WTC11 (cell line): Measurements from ENCODE around the gene SPAG5. TPM values are rescaled to one million over a fixed set of nuclear protein-coding genes. Genes with fewer than 3 reads are reported as not detected.

Experiments used
- ATAC-seq: fragments of 200-7000 bp; cut with Tn5 transposase; 2 replicates; pipeline ENCODE4 v1.10.0; 2021; ENCODE audit warnings: mild to moderate bottlenecking, moderate library complexity
- CTCF ChIA-PET: fragments of 300-600 bp; sonication (Branson Sonifier 250); formaldehyde crosslinking; loops from one replicate; lab custom pipeline; 2021; ENCODE audit warnings: antibody characterized with exemption; lab: Charles Lee
- POLR2A ChIA-PET: fragments of 350-600 bp; sonication (Branson Sonifier 250); formaldehyde crosslinking; loops from one replicate; lab custom pipeline; 2021; ENCODE audit warnings: antibody characterized with exemption; lab: Charles Lee
- DNase-seq: peaks from one replicate; pipeline ENCODE4 v3.0.0; 2021; ENCODE audit warnings: low spot score
- H3K27ac Mint-ChIP-seq: 2 replicates; pipeline ENCODE4 v1.8.0; 2021; ENCODE audit warnings: mixed read lengths
- H3K27me3 Mint-ChIP-seq: 2 replicates; pipeline ENCODE4 v1.8.0; 2021; ENCODE audit warnings: low read depth, mild to moderate bottlenecking, moderate library complexity, mixed read lengths
- H3K36me3 Mint-ChIP-seq: 2 replicates; pipeline ENCODE4 v1.8.0; 2021; ENCODE audit warnings: mixed read lengths
- H3K4me1 Mint-ChIP-seq: 2 replicates; pipeline ENCODE4 v1.8.0; 2022; ENCODE audit warnings: mixed read lengths
- H3K4me3 Mint-ChIP-seq: 2 replicates; pipeline ENCODE4 v1.8.0; 2021; ENCODE audit warnings: mild to moderate bottlenecking, moderate library complexity, mixed read lengths
- H3K9me3 Mint-ChIP-seq: 2 replicates; pipeline ENCODE4 v1.8.0; 2021; ENCODE audit warnings: mixed read lengths
- ATF1 ChIP-seq: sonication (generic); formaldehyde crosslinking; IDR thresholded peaks from 2 replicates; pipeline ENCODE4 v1.8.1; 2023; ENCODE audit warnings: mild to moderate bottlenecking, moderate library complexity, missing genetic modification reagents
- ATF2 ChIP-seq: sonication (generic); formaldehyde crosslinking; IDR thresholded peaks from 2 replicates; pipeline ENCODE4 v1.8.1; 2022; ENCODE audit warnings: low read depth, missing genetic modification reagents, borderline replicate concordance
- CBFB ChIP-seq: sonication (generic); formaldehyde crosslinking; IDR thresholded peaks from 2 replicates; pipeline ENCODE4 v1.8.1; 2022; ENCODE audit warnings: mild to moderate bottlenecking, low read depth, missing genetic modification reagents
- CREM ChIP-seq: sonication (generic); formaldehyde crosslinking; IDR thresholded peaks from 2 replicates; pipeline ENCODE4 v1.8.1; 2022; ENCODE audit warnings: mild to moderate bottlenecking, missing genetic modification reagents, moderate library complexity
- ELF4 ChIP-seq: sonication (generic); formaldehyde crosslinking; IDR thresholded peaks from 2 replicates; pipeline ENCODE4 v1.8.1; 2022; ENCODE audit warnings: low read depth, mild to moderate bottlenecking, moderate library complexity, missing genetic modification reagents
- FOXJ3 ChIP-seq: sonication (generic); formaldehyde crosslinking; IDR thresholded peaks from 2 replicates; pipeline ENCODE4 v1.9.0; 2021; ENCODE audit warnings: missing genetic modification reagents, mild to moderate bottlenecking, borderline replicate concordance
- GTF2I ChIP-seq: fragments of 250-450 bp; sonication (Bioruptor Pico); conservative IDR thresholded peaks from 2 replicates; pipeline ENCODE4 v1.4.0; 2021; ENCODE audit warnings: mild to moderate bottlenecking
- JAZF1 ChIP-seq: fragments of 250-450 bp; sonication (Bioruptor Pico); IDR thresholded peaks from 2 replicates; pipeline ENCODE4 v1.9.0; 2021; ENCODE audit warnings: moderate library complexity, mild to moderate bottlenecking, inconsistent platforms
- JUN ChIP-seq: sonication (generic); formaldehyde crosslinking; IDR thresholded peaks from 2 replicates; pipeline ENCODE4 v1.8.0; 2023; ENCODE audit warnings: mild to moderate bottlenecking, missing genetic modification reagents
- KAT7 ChIP-seq: sonication (generic); formaldehyde crosslinking; IDR thresholded peaks from 2 replicates; pipeline ENCODE4 v1.8.1; 2023; ENCODE audit warnings: missing genetic modification reagents, mild to moderate bottlenecking, borderline replicate concordance
- MYBL2 ChIP-seq: sonication (generic); formaldehyde crosslinking; IDR thresholded peaks from 2 replicates; pipeline ENCODE4 v1.8.1; 2023; ENCODE audit warnings: mild to moderate bottlenecking, moderate library complexity, missing genetic modification reagents
- NFYB ChIP-seq: sonication (generic); formaldehyde crosslinking; conservative IDR thresholded peaks from 2 replicates; pipeline ENCODE4 v1.8.0; 2022; ENCODE audit warnings: low read depth, missing genetic modification reagents
- NR3C1 ChIP-seq: sonication (generic); formaldehyde crosslinking; conservative IDR thresholded peaks from 2 replicates; pipeline ENCODE4 v1.8.1; 2023; ENCODE audit warnings: low read depth, mild to moderate bottlenecking, missing genetic modification reagents
- PREB ChIP-seq: sonication (generic); formaldehyde crosslinking; IDR thresholded peaks from 2 replicates; pipeline ENCODE4 v1.8.1; 2022; ENCODE audit warnings: mild to moderate bottlenecking, missing genetic modification reagents, moderate library complexity, borderline replicate concordance
- SMAD4 ChIP-seq: sonication (generic); formaldehyde crosslinking; IDR thresholded peaks from 2 replicates; pipeline ENCODE4 v1.8.0; 2022; ENCODE audit warnings: mild to moderate bottlenecking, missing genetic modification reagents
- SP1 ChIP-seq: sonication (generic); formaldehyde crosslinking; conservative IDR thresholded peaks from 2 replicates; pipeline ENCODE4 v1.8.1; 2022; ENCODE audit warnings: missing genetic modification reagents
- STAT6 ChIP-seq: sonication (generic); formaldehyde crosslinking; conservative IDR thresholded peaks from 2 replicates; pipeline ENCODE4 v1.8.1; 2023; ENCODE audit warnings: mild to moderate bottlenecking, low read depth, missing genetic modification reagents, moderate library complexity
- TEAD1 ChIP-seq: sonication (generic); formaldehyde crosslinking; IDR thresholded peaks from 2 replicates; pipeline ENCODE4 v1.8.0; 2022; ENCODE audit warnings: mild to moderate bottlenecking, missing genetic modification reagents
- TP53 ChIP-seq: sonication (generic); formaldehyde crosslinking; IDR thresholded peaks from 2 replicates; pipeline ENCODE4 v1.8.1; 2023; ENCODE audit warnings: mild to moderate bottlenecking, missing genetic modification reagents
- ZBTB43 ChIP-seq: sonication (generic); formaldehyde crosslinking; IDR thresholded peaks from 2 replicates; pipeline ENCODE4 v1.8.1; 2023; ENCODE audit warnings: mild to moderate bottlenecking, missing genetic modification reagents
- ZNF121 ChIP-seq: sonication (generic); formaldehyde crosslinking; IDR thresholded peaks from 2 replicates; pipeline ENCODE4 v1.8.0; 2023; ENCODE audit warnings: missing genetic modification reagents
- ZSCAN18 ChIP-seq: fragments of 250-450 bp; sonication (Bioruptor Pico); IDR thresholded peaks from 2 replicates; pipeline ENCODE4 v2.1.2; 2022; ENCODE audit warnings: mild to moderate bottlenecking, moderate library complexity
- total RNA-seq: library from RNA; stranded (reverse); gene quantifications from 3 replicates; pipeline ENCODE4 v1.2.3, GENCODE V29; 2021

SPAG5 gene
- total RNA-seq, 1 experiment from 2014 or later, result 146 TPM

- DNase-seq (no peak), ATAC-seq (no peak)
- Mint-ChIP-seq H3K36me3 (no peaks in the 10 kb centered on the region), H3K4me1 (no peaks in the 10 kb centered on the region), H3K27ac (no peak overlapping the region), H3K27me3 (no peaks in the 10 kb centered on the region), H3K9me3 (no peaks in the 10 kb centered on the region), H3K4me3 (no peak overlapping the region)
- ChIA-PET POLR2A (interaction anchor here (0.7 kb wide), 1 partner anchor 188 kb away, joined by 3 read pairs; no protein-coding TSS in a partner anchor), CTCF (interaction anchor here (1.5 to 3.7 kb wide), 2 partner anchors 43 to 44 kb away, joined by 4 to 42 read pairs; no protein-coding TSS in a partner anchor)
- TF ChIP-seq FOXJ3 (CRISPR knock-in tag) (no peak), NFYB (CRISPR knock-in tag) (no peak), ELF4 (no peak), TP53 (CRISPR knock-in tag) (no peak)
Observed at GRCh38 chr17:28538296-28538895, 60.4 kb downstream of the SPAG5 start.

GRCh38 chr17:28537219-28537610, 61.6 kb downstream of the SPAG5 start:
- DNase-seq (no peak), ATAC-seq (no peak)
- TF ChIP-seq JAZF1 (CRISPR knock-in tag) (no peak), ZSCAN18 (no peak), ZBTB43 (CRISPR knock-in tag) (no peak), ATF2 (CRISPR knock-in tag) (no peak)
- no peaks in the 10 kb centered on the region for H3K4me1 Mint-ChIP-seq
- ChIA-PET POLR2A (interaction anchor here (0.6 kb wide), 1 partner anchor 69 kb away, joined by 4 read pairs; no protein-coding TSS in a partner anchor), CTCF (interaction anchor here (0.9 to 1.8 kb wide), 6 partner anchors 9 to 156 kb away, joined by 3 to 6 read pairs (median 4); no protein-coding TSS in a partner anchor)
- no peaks in the 10 kb centered on the region for H3K9me3 Mint-ChIP-seq
- no peaks in the 10 kb centered on the region for H3K27me3 Mint-ChIP-seq
- no peaks in the 10 kb centered on the region for H3K36me3 Mint-ChIP-seq
- H3K27ac Mint-ChIP-seq, result no peak overlapping the region
- H3K4me3 Mint-ChIP-seq, result no peak overlapping the region

- ATAC-seq (no peak), DNase-seq (no peak)
- H3K9me3 Mint-ChIP-seq, result no peaks in the 10 kb centered on the region
- no peaks in the 10 kb centered on the region for H3K36me3 Mint-ChIP-seq
- ChIA-PET POLR2A (interaction anchor here (0.6 to 0.9 kb wide), 2 partner anchors 9 to 68 kb away, joined by 3 to 4 read pairs; no protein-coding TSS in a partner anchor), CTCF (interaction anchor here (0.9 to 1.9 kb wide), 8 partner anchors 9 to 156 kb away, joined by 3 to 12 read pairs (median 4); no protein-coding TSS in a partner anchor)
- H3K4me1 Mint-ChIP-seq, result no peaks in the 10 kb centered on the region
- no peak overlapping the region for H3K27ac Mint-ChIP-seq
- no peaks in the 10 kb centered on the region for H3K27me3 Mint-ChIP-seq
- H3K4me3 Mint-ChIP-seq, result no peak overlapping the region
- TF ChIP-seq PREB, result no peak
- TF ChIP-seq GTF2I, result no peak
- no peak for TF ChIP-seq NR3C1 (CRISPR knock-in tag)
- no peak for TF ChIP-seq ATF1 (CRISPR knock-in tag)
- TF ChIP-seq CREM (CRISPR knock-in tag), result no peak
- TF ChIP-seq KAT7 (CRISPR knock-in tag), result no peak
- TF ChIP-seq SP1 (CRISPR knock-in tag), result no peak
- no peak for TF ChIP-seq SMAD4
- no peak for TF ChIP-seq CBFB (CRISPR knock-in tag)
- TF ChIP-seq MYBL2 (CRISPR knock-in tag), result no peak
- TF ChIP-seq STAT6 (CRISPR knock-in tag), result no peak
- no peak for TF ChIP-seq TEAD1 (CRISPR knock-in tag)
- TF ChIP-seq TP53 (CRISPR knock-in tag), result no peak
- no peak for TF ChIP-seq ZNF121
- no peak for TF ChIP-seq JUN (CRISPR knock-in tag)
Observed at GRCh38 chr17:28536532-28537218, 62.1 kb downstream of the SPAG5 start.
